ENCODE results near the gene PHYHIPL.

GRCh38 chr10:59175538-59176240 lies 754 bp upstream of the PHYHIPL start:
- TF ChIP-seq, protein P1, sequence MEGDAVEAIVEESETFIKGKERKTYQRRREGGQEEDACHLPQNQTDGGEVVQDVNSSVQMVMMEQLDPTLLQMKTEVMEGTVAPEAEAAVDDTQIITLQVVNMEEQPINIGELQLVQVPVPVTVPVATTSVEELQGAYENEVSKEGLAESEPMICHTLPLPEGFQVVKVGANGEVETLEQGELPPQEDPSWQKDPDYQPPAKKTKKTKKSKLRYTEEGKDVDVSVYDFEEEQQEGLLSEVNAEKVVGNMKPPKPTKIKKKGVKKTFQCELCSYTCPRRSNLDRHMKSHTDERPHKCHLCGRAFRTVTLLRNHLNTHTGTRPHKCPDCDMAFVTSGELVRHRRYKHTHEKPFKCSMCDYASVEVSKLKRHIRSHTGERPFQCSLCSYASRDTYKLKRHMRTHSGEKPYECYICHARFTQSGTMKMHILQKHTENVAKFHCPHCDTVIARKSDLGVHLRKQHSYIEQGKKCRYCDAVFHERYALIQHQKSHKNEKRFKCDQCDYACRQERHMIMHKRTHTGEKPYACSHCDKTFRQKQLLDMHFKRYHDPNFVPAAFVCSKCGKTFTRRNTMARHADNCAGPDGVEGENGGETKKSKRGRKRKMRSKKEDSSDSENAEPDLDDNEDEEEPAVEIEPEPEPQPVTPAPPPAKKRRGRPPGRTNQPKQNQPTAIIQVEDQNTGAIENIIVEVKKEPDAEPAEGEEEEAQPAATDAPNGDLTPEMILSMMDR (conservative IDR thresholded peaks at IDR 0.05; ENCODE audit: low read length) = no peak
- TF ChIP-seq EZH2phosphoT487 (IDR thresholded peaks at IDR 0.05; ENCODE audit: borderline replicate concordance, low read depth, low read length) = no peak

All from OCI-LY7 (cell line).